AG09309 (cell line): Measurements from ENCODE around the gene KRTAP2-1.
A peak's percentile ranks its signal among the peaks of the same experiment; 100 is the strongest.

ENCODE experiments used
- DNase-seq: peaks from one replicate; pipeline ENCODE4 v3.0.0-alpha.2; 2010; ENCODE audit warnings: low read depth
- H3K4me3 ChIP-seq: 2 replicates; pipeline ENCODE4 v1.5.1; 2011; ENCODE audit warnings: mild to moderate bottlenecking, low read depth, low read length, moderate library complexity; ENCODE audit not compliant: control insufficient read depth
- TF ChIP-seq, protein P1 (sequence below): IDR thresholded peaks from 2 replicates; pipeline ENCODE4 v1.5.1; 2011; ENCODE audit warnings: mild to moderate bottlenecking, low read depth, low read length, inconsistent platforms; ENCODE audit not compliant: insufficient read depth, control insufficient read depth; ENCODE audit errors: missing control alignments

The KRTAP2-1 gene

DNA sequence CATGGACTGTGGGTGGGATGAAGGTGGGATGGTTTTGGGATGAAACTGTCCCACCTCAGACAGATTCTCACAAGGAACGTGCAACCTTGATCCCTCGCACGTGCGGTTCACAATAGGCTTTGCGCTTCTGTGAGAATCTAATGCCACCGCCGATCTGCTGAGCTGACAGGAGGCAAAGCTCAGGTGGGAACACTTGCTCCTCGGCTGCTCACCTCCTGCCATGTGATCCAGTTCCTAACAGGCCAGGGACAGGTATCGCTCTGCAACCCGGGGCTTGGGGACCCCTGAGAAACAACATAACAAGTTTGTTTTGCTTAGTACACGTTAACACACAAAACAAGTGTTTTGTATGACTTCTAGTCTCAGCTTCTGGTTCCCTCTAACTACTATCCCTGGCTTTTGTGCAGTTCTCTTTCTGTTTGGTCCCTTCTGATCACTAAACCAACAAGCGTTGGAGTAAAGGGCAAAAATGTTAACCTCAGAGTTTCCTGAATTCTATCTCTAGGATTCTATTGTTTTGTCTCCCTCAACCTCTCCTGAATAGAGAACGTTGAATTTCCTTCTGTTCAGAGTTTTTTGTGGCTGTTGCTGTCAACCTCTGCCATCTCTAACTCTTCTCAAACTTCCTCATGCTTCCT, 30.4 kb downstream of the KRTAP2-1 start:
- TF ChIP-seq, protein P1, sequence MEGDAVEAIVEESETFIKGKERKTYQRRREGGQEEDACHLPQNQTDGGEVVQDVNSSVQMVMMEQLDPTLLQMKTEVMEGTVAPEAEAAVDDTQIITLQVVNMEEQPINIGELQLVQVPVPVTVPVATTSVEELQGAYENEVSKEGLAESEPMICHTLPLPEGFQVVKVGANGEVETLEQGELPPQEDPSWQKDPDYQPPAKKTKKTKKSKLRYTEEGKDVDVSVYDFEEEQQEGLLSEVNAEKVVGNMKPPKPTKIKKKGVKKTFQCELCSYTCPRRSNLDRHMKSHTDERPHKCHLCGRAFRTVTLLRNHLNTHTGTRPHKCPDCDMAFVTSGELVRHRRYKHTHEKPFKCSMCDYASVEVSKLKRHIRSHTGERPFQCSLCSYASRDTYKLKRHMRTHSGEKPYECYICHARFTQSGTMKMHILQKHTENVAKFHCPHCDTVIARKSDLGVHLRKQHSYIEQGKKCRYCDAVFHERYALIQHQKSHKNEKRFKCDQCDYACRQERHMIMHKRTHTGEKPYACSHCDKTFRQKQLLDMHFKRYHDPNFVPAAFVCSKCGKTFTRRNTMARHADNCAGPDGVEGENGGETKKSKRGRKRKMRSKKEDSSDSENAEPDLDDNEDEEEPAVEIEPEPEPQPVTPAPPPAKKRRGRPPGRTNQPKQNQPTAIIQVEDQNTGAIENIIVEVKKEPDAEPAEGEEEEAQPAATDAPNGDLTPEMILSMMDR: no peak
- no peak overlapping the region for H3K4me3 ChIP-seq
- DNase-seq: no peak

DNA sequence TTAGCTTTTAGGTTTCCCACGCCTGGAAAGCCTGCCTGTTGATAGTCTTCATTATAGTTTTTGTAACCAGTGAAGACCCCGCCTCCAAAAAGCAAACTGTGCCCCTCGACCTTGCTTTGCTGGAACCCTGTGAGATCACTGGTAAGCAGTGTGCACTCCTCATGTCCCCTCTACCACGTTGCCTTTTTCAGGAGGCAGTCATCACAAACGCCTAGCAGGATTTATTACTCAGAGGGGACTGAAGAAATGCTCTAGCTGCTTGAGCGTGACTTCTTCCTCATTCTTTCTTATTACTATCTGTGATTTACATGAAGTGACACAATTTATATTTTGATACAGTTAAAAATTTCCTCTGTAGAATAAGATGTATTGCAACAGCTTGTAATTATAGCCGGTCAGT, 31.7 kb downstream of the KRTAP2-1 start:
- TF ChIP-seq, protein P1: no peak

DNA sequence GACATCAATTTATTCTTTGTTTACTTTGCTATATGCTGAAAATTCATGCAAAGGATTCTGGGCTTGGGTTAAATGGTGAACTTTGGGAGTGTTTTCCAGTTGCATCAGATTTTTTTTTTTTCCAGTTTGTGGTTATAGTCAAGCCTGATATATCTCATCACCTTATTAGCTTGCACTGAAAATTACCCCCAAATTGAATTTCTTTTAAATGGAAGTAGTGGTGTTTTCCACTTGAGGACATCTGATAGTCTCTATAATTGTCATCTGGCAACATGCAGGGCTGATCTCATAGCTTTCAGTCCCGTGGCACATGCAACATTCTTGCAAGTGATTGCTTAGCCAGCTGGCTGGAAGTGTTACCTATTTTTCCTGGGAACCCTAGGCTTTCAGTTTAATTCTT, 33.5 kb downstream of the KRTAP2-1 start:
- TF ChIP-seq, protein P1: no peak
- no peak overlapping the region for H3K4me3 ChIP-seq
- DNase-seq: peak; percentile 46

More for the DNA sequence above, 31.7 kb downstream of the KRTAP2-1 start:
- no peak for DNase-seq
- H3K4me3 ChIP-seq: no peak overlapping the region

DNA sequence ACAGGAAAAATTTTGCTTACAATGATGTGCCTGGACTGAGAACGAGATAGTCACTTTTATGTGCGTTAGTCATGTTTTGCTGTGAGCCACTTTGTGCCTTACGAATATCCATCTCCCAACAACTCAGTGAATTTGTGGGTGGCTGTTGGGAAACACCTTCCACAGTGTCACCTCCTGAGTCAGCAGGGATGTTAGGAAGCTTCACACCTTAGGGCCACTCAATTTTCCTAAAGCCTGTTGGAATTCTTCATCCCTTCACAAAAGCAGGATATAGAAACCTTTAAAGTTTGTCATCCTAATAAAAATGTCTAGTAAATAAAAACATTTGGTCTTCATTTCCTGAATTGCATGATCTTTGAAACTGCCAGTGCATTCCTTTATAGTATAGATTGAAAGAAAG, 33.9 kb downstream of the KRTAP2-1 start:
- TF ChIP-seq, protein P1: no peak
- DNase-seq: peak; percentile 55
- H3K4me3 ChIP-seq: no peak overlapping the region

DNA sequence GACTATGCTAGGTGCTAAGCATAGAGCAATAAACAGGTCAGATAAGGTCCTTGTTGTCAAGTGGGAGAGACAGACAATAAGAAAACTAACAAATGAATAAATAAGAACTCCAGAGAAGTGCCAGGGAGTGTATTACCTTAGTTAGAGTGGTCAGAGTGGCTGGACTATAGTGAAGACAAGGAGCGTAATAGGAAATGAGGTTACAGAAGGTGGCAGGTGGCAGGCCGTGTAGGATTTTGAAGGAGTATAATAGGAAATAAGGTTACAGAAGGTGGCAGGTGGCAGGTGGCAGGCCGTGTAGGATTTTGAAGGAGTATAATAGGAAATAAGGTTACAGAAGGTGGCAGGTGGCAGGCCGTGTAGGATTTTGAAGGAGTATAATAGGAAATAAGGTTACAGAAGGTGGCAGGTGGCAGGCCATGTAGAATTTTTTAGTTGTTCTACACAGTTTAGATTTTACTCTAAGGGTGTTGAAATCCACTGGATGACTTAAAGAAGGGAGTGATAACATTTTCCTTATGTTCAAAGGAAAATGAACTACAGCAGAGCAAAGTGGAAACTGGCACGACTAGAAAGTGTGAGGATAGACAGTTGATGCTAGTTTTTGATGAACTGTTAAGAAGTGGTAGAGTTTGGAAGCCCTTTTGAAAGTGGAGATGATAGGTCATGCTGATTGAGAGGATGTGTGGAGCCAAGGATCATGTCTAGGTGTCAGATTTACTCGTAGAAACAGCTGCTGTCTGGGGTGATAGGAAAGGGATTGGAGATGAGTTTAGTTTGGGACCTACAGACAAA, 34.6 kb downstream of the KRTAP2-1 start:
- TF ChIP-seq, protein P1: no peak
- no peak overlapping the region for H3K4me3 ChIP-seq
- DNase-seq: no peak

DNA sequence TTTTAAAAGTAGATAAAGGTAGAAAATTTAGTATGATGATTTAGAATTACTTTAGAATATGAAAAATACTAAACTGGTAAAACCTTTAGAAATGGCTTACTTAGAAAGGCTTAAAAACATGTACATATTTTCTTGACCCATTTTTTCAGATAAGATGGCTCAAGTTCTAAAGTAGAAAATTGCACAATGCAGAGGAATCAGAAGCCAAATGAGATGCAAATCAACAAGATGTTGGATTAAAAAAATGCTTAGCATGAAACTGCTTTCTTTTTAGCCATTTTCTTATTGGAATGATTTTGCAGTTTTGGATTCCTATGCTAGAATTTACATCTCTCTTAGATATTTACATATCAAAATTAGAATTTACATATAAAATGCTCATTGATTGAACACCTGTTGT, 36.7 kb downstream of the KRTAP2-1 start:
- TF ChIP-seq, protein P1: no peak
- no peak for DNase-seq
- H3K4me3 ChIP-seq: no peak overlapping the region
